ENCODE data around the gene GHR.

The GHR gene

GRCh38 chr5:42624912-42625311 is 201.7 kb downstream of the GHR start:
- no peaks in the 10 kb centered on the region for H3K9me3 ChIP-seq (replicated peaks; ENCODE audit: insufficient read depth, low read length)
- no peak for DNase-seq
- H2AFZ ChIP-seq (ENCODE audit: low read length), result no peak overlapping the region
- H3K27ac ChIP-seq (ENCODE audit: low read length), result no peak overlapping the region
- H3F3A ChIP-seq (ENCODE audit: insufficient read depth, low read length), result no peaks in the 10 kb centered on the region
- TF ChIP-seq EZH2phosphoT487 (IDR thresholded peaks at IDR 0.05; ENCODE audit: low read length) (no peak), EZH2 (optimal IDR thresholded peaks at IDR 0.05; ENCODE audit: low read depth, low read length) (no peak)
- TF ChIP-seq, protein P1, sequence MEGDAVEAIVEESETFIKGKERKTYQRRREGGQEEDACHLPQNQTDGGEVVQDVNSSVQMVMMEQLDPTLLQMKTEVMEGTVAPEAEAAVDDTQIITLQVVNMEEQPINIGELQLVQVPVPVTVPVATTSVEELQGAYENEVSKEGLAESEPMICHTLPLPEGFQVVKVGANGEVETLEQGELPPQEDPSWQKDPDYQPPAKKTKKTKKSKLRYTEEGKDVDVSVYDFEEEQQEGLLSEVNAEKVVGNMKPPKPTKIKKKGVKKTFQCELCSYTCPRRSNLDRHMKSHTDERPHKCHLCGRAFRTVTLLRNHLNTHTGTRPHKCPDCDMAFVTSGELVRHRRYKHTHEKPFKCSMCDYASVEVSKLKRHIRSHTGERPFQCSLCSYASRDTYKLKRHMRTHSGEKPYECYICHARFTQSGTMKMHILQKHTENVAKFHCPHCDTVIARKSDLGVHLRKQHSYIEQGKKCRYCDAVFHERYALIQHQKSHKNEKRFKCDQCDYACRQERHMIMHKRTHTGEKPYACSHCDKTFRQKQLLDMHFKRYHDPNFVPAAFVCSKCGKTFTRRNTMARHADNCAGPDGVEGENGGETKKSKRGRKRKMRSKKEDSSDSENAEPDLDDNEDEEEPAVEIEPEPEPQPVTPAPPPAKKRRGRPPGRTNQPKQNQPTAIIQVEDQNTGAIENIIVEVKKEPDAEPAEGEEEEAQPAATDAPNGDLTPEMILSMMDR (IDR thresholded peaks at IDR 0.05; ENCODE audit: low read length), result no peak
- no peak overlapping the region for H3K4me3 ChIP-seq (ENCODE audit: low read length)
- H4K20me1 ChIP-seq (ENCODE audit: insufficient read depth, low read length), result no peaks in the 10 kb centered on the region
- 0 out of 2 replicates have a peak, but pooled peaks cover under 1% of the 10 kb centered on the region for H3K27me3 ChIP-seq (replicated peaks; ENCODE audit: insufficient read depth, low read length)
- H3K79me2 ChIP-seq (ENCODE audit: low read length), result no peaks in the 10 kb centered on the region
- H3K9me2 ChIP-seq (replicated peaks; ENCODE audit: insufficient read depth, low read length), result no peaks in the 10 kb centered on the region
- no peak overlapping the region for H3K4me2 ChIP-seq (ENCODE audit: low read depth, low read length)
- no peak overlapping the region for H3K9ac ChIP-seq (ENCODE audit: low read length)
- no peaks in the 10 kb centered on the region for H3K36me3 ChIP-seq (replicated peaks; ENCODE audit: insufficient read depth, low read length)
- H3K4me1 ChIP-seq (ENCODE audit: low read length), result peaks cover 12% of the 10 kb centered on the region

- Histone ChIP-seq H3K9me3 (replicated peaks; ENCODE audit: insufficient read depth, low read length) (no peaks in the 10 kb centered on the region), H3K27me3 (replicated peaks; ENCODE audit: insufficient read depth, low read length) (0 out of 2 replicates have a peak, but pooled peaks cover 4% of the 10 kb centered on the region), H3K4me1 (ENCODE audit: low read length) (peaks cover 12% of the 10 kb centered on the region), H3K9me2 (replicated peaks; ENCODE audit: insufficient read depth, low read length) (no peaks in the 10 kb centered on the region), H3K4me2 (ENCODE audit: low read depth, low read length) (no peak overlapping the region), H3F3A (ENCODE audit: insufficient read depth, low read length) (no peaks in the 10 kb centered on the region), H2AFZ (ENCODE audit: low read length) (no peak overlapping the region), H3K27ac (ENCODE audit: low read length) (no peak overlapping the region), H4K20me1 (ENCODE audit: insufficient read depth, low read length) (no peaks in the 10 kb centered on the region), H3K79me2 (ENCODE audit: low read length) (no peaks in the 10 kb centered on the region), H3K36me3 (replicated peaks; ENCODE audit: insufficient read depth, low read length) (no peaks in the 10 kb centered on the region), H3K9ac (ENCODE audit: low read length) (no peak overlapping the region), H3K4me3 (ENCODE audit: low read length) (no peak overlapping the region)
- TF ChIP-seq EZH2 (optimal IDR thresholded peaks at IDR 0.05; ENCODE audit: low read depth, low read length) (no peak), EZH2phosphoT487 (IDR thresholded peaks at IDR 0.05; ENCODE audit: low read length) (no peak)
- TF ChIP-seq, protein P1 (IDR thresholded peaks at IDR 0.05; ENCODE audit: low read length), result no peak
- no peak for DNase-seq
Measured at GRCh38 chr5:42626462-42626861, 203.2 kb downstream of the GHR start.

- H2AFZ ChIP-seq (ENCODE audit: low read length), result no peak overlapping the region
- no peaks in the 10 kb centered on the region for H3K9me2 ChIP-seq (replicated peaks; ENCODE audit: insufficient read depth, low read length)
- no peaks in the 10 kb centered on the region for H4K20me1 ChIP-seq (ENCODE audit: insufficient read depth, low read length)
- H3K9ac ChIP-seq (ENCODE audit: low read length), result no peak overlapping the region
- no peaks in the 10 kb centered on the region for H3K79me2 ChIP-seq (ENCODE audit: low read length)
- no peak overlapping the region for H3K27ac ChIP-seq (ENCODE audit: low read length)
- DNase-seq, result peak; percentile 54
- peaks cover 20% of the 10 kb centered on the region for H3K4me1 ChIP-seq (ENCODE audit: low read length)
- no peaks in the 10 kb centered on the region for H3F3A ChIP-seq (ENCODE audit: insufficient read depth, low read length)
- H3K9me3 ChIP-seq (replicated peaks; ENCODE audit: insufficient read depth, low read length), result no peaks in the 10 kb centered on the region
- no peak overlapping the region for H3K4me3 ChIP-seq (ENCODE audit: low read length)
- H3K4me2 ChIP-seq (ENCODE audit: low read depth, low read length), result peak overlapping the region; percentile 40
- no peaks in the 10 kb centered on the region for H3K36me3 ChIP-seq (replicated peaks; ENCODE audit: insufficient read depth, low read length)
- H3K27me3 ChIP-seq (replicated peaks; ENCODE audit: insufficient read depth, low read length), result 0 out of 2 replicates have a peak, but pooled peaks cover 4% of the 10 kb centered on the region
- TF ChIP-seq, protein P1 (IDR thresholded peaks at IDR 0.05; ENCODE audit: low read length), result no peak
Measured at GRCh38 chr5:42628821-42629220, 205.6 kb downstream of the GHR start.
